ENCODE measurements around the gene TMEM151A.

DNA sequence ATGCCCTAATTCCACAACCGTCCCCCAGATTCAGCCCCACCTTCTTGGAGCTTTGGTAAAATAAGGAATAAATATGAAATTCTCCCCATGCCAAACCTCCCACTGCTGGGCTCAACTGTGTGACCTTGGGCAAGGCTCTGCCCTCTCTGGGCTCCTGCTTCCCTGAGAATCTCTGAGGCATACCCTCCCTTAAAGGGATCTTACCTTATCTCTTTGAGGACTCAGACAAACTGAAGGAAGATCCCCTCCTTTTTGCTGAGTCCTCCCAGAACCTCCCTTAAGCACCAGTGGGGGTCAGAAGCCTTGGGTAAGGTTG, 22.4 kb downstream of the TMEM151A start:
- TF ChIP-seq, protein P1, sequence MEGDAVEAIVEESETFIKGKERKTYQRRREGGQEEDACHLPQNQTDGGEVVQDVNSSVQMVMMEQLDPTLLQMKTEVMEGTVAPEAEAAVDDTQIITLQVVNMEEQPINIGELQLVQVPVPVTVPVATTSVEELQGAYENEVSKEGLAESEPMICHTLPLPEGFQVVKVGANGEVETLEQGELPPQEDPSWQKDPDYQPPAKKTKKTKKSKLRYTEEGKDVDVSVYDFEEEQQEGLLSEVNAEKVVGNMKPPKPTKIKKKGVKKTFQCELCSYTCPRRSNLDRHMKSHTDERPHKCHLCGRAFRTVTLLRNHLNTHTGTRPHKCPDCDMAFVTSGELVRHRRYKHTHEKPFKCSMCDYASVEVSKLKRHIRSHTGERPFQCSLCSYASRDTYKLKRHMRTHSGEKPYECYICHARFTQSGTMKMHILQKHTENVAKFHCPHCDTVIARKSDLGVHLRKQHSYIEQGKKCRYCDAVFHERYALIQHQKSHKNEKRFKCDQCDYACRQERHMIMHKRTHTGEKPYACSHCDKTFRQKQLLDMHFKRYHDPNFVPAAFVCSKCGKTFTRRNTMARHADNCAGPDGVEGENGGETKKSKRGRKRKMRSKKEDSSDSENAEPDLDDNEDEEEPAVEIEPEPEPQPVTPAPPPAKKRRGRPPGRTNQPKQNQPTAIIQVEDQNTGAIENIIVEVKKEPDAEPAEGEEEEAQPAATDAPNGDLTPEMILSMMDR (conservative IDR thresholded peaks at IDR 0.05; ENCODE audit: low read depth, low read length), result no peak
- TF ChIP-seq EZH2 (IDR thresholded peaks at IDR 0.05; ENCODE audit: low read length, unreplicated experiment), result no peak

Data from PC-3 (cell line).